Ovary (tissue), 3 donors: ENCODE measurements around the gene SH2D4B.

ENCODE experiments used
- EP300 ChIP-seq: sonication (generic); formaldehyde crosslinking; IDR thresholded peaks from one replicate; pipeline ENCODE4 v1.6.1; 2017; ENCODE audit warnings: antibody characterized with exemption
- POLR2A ChIP-seq: fragments of 450-650 bp; IDR thresholded peaks from one replicate; pipeline ENCODE4 v1.6.1; 2017; ENCODE audit warnings: antibody characterized with exemption, mild to moderate bottlenecking, moderate library complexity
- TF ChIP-seq, protein P1 (sequence below), 3 donors: fragments of 450-650 bp in 2 of 3; fragments of 200-600 bp in 1 of 3; IDR thresholded peaks; one replicate each; pipeline versions ENCODE4 v1.5.1 to v1.8.0; 2016 to 2022; ENCODE audit warnings: antibody characterized with exemption in 3 of 3, mild to moderate bottlenecking in 1 of 3
- donor health status: DM: no; HTN: no; CAD: no.

DNA sequence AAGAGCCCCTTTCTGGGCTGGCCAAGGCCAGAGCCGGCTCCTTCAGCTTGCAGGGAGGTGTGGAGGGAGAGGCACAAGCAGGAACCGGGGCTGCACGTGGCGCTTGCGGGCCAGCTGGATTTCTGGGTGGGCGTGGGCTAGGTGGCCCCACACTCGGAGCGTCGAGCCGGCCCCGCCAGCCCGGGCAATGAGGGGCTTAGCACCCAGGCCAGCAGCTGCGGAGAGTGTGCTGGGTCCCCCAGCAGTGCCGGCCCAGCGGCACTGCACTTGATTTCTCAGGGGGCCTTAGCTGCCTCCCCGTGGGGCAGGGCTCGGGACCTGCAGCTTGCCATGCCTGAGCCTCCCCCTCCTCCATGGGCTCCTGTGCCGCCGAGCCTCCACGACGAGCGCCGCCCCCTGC lies 48.1 kb downstream of the SH2D4B start:
- TF ChIP-seq, protein P1, sequence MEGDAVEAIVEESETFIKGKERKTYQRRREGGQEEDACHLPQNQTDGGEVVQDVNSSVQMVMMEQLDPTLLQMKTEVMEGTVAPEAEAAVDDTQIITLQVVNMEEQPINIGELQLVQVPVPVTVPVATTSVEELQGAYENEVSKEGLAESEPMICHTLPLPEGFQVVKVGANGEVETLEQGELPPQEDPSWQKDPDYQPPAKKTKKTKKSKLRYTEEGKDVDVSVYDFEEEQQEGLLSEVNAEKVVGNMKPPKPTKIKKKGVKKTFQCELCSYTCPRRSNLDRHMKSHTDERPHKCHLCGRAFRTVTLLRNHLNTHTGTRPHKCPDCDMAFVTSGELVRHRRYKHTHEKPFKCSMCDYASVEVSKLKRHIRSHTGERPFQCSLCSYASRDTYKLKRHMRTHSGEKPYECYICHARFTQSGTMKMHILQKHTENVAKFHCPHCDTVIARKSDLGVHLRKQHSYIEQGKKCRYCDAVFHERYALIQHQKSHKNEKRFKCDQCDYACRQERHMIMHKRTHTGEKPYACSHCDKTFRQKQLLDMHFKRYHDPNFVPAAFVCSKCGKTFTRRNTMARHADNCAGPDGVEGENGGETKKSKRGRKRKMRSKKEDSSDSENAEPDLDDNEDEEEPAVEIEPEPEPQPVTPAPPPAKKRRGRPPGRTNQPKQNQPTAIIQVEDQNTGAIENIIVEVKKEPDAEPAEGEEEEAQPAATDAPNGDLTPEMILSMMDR (IDR thresholded peaks at IDR 0.05): no peak
- TF ChIP-seq POLR2A: no peak
- no peak for TF ChIP-seq EP300
